ENCODE measurements around the gene AFAP1.

AFAP1 gene

DNA sequence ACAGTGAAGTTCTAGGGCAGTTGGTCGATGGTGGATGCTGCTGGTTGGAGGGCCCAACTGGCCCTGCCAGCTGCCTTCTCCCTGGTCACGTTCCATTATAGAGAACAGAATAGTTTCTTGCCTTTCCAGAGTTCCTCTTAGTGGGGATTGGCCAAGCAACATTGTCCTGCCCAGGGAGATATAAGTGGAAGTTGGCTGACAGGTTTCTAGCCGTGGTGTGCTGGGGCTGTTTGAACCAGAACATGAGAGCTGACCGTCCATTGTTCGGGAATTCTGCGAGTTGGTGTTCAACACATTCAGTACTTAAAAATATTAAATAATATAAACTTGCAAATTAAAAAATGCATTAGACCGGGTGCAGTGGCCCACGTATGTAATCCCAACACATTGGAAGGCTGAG is 3.5 kb upstream of the AFAP1 start:
- peaks cover 0 to 8% (median 2%) of the 10 kb centered on the region in 4 donors for H3K4me1 ChIP-seq
- intact Hi-C loops (cut with DNase I; ENCODE audit: low total_unique reads), result no loop called here
- TF ChIP-seq, protein P1, sequence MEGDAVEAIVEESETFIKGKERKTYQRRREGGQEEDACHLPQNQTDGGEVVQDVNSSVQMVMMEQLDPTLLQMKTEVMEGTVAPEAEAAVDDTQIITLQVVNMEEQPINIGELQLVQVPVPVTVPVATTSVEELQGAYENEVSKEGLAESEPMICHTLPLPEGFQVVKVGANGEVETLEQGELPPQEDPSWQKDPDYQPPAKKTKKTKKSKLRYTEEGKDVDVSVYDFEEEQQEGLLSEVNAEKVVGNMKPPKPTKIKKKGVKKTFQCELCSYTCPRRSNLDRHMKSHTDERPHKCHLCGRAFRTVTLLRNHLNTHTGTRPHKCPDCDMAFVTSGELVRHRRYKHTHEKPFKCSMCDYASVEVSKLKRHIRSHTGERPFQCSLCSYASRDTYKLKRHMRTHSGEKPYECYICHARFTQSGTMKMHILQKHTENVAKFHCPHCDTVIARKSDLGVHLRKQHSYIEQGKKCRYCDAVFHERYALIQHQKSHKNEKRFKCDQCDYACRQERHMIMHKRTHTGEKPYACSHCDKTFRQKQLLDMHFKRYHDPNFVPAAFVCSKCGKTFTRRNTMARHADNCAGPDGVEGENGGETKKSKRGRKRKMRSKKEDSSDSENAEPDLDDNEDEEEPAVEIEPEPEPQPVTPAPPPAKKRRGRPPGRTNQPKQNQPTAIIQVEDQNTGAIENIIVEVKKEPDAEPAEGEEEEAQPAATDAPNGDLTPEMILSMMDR (IDR thresholded peaks at IDR 0.05), result no peak
- no peaks in the 10 kb centered on the region for H3K9me3 ChIP-seq
- no peaks in the 10 kb centered on the region for H3K36me3 ChIP-seq
- no peak for DNase-seq
- H3K27ac ChIP-seq, result no peak overlapping the region
- no peak overlapping the region for H3K4me3 ChIP-seq
- no peaks in the 10 kb centered on the region for H3K27me3 ChIP-seq

DNA sequence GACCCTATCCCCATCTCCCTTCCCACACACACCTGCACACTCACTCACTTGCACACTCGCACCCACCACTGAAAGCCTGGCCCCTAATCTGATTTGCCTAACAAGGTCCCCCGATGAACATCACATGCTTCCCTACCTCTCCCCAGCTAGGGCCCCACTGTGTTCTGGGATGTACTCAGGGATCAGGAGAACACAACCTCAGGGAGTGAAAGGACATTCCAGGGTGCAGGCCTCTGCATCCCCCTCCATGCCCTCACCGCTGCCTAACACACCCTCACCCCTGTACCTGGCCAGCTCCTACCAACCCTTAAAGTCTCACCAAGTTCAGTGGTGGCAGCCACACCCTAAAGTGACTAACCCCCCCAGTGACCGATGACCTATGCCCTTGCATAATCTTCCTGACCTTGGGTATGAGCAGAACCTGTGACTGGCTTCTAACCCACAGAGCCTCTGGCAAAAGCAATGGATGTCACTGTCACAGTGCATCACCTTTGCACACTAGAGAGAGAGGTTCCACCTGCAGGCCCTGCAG is 2.4 kb upstream of the AFAP1 start:
- intact Hi-C loops (cut with DNase I; ENCODE audit: low total_unique reads), result no loop called here
- Histone ChIP-seq H3K27ac (no peak overlapping the region), H3K4me3 (no peak overlapping the region), H3K9me3 (no peaks in the 10 kb centered on the region), H3K4me1 (peaks cover 0 to 18% (median 11%) of the 10 kb centered on the region in 4 donors), H3K36me3 (no peaks in the 10 kb centered on the region), H3K27me3 (no peaks in the 10 kb centered on the region)
- TF ChIP-seq, protein P1 (IDR thresholded peaks at IDR 0.05), result no peak
- DNase-seq, result no peak

DNA sequence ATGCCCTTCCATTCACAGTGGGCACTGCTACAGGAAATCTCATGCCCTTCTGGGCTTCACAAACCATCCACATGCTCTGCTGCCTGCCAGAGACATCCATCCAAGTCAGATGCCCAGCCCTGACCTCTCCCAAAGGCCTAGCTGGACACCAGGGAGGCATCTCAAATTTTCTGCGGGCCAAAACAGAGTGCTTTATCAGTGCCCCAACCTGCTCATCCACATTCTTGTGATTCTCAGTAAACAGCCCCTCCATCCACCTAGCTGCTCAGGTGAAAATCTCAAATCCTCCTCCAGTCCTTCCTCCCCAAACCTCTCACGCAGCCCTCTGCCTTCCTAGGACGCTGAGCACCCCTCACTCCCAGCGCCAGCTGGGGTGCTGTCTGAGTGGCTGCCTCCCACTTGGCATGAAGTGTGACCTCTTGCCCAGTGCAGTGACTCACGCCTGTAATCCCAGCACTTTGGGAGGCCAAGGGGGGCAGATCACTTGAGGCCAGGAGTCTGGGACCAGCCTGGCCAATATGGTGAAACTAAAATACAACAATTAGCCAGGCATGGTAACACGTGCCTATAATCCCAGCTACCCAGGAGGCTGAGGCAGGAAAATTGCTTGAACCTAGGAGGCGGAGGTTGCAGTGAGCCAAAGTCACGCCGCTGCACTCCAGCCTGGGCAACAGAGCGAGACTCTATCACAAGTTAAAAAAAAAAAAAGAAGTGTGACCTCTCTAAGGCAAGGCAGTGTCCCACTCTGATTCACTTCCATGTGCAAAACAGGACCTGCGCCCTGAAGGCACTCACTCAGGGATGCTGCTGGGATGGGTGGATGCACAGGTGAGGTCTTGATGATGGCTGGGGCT is 1.7 kb upstream of the AFAP1 start:
- intact Hi-C loops (cut with DNase I; ENCODE audit: low total_unique reads), result no loop called here
- no peak for DNase-seq
- Histone ChIP-seq H3K27me3 (no peaks in the 10 kb centered on the region), H3K36me3 (no peaks in the 10 kb centered on the region), H3K4me1 (peaks cover 0 to 24% (median 17%) of the 10 kb centered on the region in 4 donors), H3K27ac (no peak overlapping the region), H3K4me3 (no peak overlapping the region), H3K9me3 (no peaks in the 10 kb centered on the region)
- TF ChIP-seq, protein P1 (IDR thresholded peaks at IDR 0.05), result no peak

GRCh38 chr4:7938609-7939376 is 868 bp downstream of the AFAP1 start:
- Histone ChIP-seq H3K36me3 (no peaks in the 10 kb centered on the region), H3K9me3 (no peaks in the 10 kb centered on the region), H3K27ac (peak overlapping the region; percentile 83 to 95), H3K27me3 (no peaks in the 10 kb centered on the region), H3K4me3 (peak overlapping the region; percentile 80 to 100), H3K4me1 (peaks cover 0 to 44% (median 23%) of the 10 kb centered on the region in 4 donors)
- intact Hi-C loops (cut with DNase I; ENCODE audit: low total_unique reads), result loop anchor here (5.0 to 10.0 kb wide), 2 partner anchors 116 to 134 kb away; no protein-coding TSS in a partner anchor
- peak; percentile 41 to 77 for DNase-seq
- TF ChIP-seq, protein P1 (IDR thresholded peaks at IDR 0.05), result no peak

DNA sequence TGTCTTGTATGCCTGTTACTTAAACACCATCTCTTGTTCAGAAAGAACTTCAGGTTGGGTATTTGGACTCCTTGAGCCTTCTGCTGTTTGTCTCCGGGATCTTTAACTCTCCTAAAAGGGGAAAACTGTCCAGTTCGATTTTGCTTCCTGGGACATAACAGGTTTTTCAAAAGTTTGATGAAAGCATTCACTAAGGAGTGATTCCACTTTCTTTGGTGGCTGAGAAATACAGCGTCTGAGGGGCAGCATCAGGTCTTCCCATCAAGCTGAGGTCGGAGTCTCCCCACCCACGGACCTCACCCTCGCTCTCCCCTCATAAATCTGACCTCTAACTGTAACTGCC is 1.4 kb downstream of the AFAP1 start:
- Histone ChIP-seq H3K36me3 (no peaks in the 10 kb centered on the region), H3K27me3 (no peaks in the 10 kb centered on the region), H3K9me3 (no peaks in the 10 kb centered on the region), H3K27ac (peak overlapping the region; percentile 83 to 95), H3K4me1 (peaks cover 0 to 47% (median 23%) of the 10 kb centered on the region in 4 donors), H3K4me3 (peak overlapping the region; percentile 80 to 100)
- intact Hi-C loops (cut with DNase I; ENCODE audit: low total_unique reads), result loop anchor here (5.0 to 10.0 kb wide), 2 partner anchors 116 to 133 kb away; no protein-coding TSS in a partner anchor
- no peak for DNase-seq
- TF ChIP-seq, protein P1 (IDR thresholded peaks at IDR 0.05), result no peak
